ENCODE results near the gene TCP11. TPM values are rescaled to one million over a fixed set of nuclear protein-coding genes. Genes with fewer than 3 reads are reported as not detected.
"Not testable (repeated sequence)": the region's sequence is repeated elsewhere in the genome, so short reads cannot be mapped to it uniquely, and the experiment has no call there.

Gene TCP11
- total RNA-seq, 1 donor from 2014 or later: not detected

DNA sequence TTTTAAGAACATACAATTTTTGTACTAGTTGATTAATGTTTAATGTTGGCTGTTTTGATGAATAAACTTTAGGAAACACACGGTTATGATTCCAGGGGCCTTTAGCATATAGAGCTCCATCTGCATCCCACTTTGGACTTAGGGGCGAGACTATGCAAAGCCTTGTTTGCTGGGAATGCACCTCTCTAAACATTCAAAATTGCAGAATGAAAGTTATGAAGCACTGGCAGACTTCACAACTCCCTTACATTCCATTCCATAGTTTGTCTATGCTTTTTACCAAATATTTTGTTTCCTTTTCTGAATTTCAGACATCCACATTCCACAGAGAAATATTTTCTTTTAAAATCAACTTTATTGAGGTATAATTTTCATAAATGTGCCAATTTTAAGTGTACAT, 10.3 kb upstream of the TCP11 start:
- peaks cover 56% of the 10 kb centered on the region for H3K4me1 Mint-ChIP-seq (ENCODE audit: low read depth)
- peaks cover 3% of the 10 kb centered on the region for H3K36me3 Mint-ChIP-seq (ENCODE audit: low read depth)
- no peaks in the 10 kb centered on the region for H3K9me3 Mint-ChIP-seq
- H3K4me3 Mint-ChIP-seq: no peak overlapping the region
- DNase-seq (ENCODE audit: low spot score): no peak
- no peak overlapping the region for H3K27ac Mint-ChIP-seq
- intact Hi-C loops (cut with micrococcal nuclease): no loop called here
- H3K27me3 Mint-ChIP-seq (ENCODE audit: insufficient read depth): peaks cover 6% of the 10 kb centered on the region

DNA sequence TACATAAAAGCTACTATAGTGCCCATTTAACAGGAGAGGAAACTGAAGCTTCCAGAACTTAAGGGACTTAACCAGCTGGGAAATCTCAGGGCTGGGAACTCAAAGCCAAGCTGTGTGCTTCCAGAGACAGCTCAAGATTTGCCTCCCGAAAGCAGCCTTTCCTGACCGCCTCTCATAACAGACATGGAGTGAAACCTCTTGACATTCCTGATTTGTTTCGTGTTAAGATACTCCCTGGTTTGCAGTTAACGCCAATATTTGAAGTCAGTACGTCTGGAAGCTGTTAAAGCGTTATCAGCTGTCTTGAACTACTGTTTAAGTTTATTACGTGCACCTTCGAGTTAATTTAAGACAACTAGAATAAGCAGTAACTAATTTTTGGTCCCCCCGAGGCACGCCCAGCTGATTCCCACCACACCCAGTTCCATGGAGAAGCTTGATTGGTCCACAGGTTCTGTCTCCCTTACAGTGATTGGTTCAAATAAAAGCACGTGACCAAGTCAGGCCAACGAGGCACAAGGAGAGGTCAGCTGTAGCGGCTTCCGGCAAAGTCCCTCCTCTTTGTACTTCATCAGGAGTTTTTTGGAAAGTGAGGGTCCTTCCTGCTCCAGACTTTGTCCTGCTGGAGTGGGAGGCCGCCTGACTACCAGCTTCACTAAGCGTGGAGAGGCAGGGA, 8.9 kb upstream of the TCP11 start:
- H3K4me3 Mint-ChIP-seq: no peak overlapping the region
- DNase-seq (ENCODE audit: low spot score): no peak
- peaks cover 4% of the 10 kb centered on the region for H3K27me3 Mint-ChIP-seq (ENCODE audit: insufficient read depth)
- H3K27ac Mint-ChIP-seq: no peak overlapping the region
- intact Hi-C loops (cut with micrococcal nuclease): no loop called here
- peaks cover 3% of the 10 kb centered on the region for H3K36me3 Mint-ChIP-seq (ENCODE audit: low read depth)
- peaks cover 53% of the 10 kb centered on the region for H3K4me1 Mint-ChIP-seq (ENCODE audit: low read depth)
- no peaks in the 10 kb centered on the region for H3K9me3 Mint-ChIP-seq

DNA sequence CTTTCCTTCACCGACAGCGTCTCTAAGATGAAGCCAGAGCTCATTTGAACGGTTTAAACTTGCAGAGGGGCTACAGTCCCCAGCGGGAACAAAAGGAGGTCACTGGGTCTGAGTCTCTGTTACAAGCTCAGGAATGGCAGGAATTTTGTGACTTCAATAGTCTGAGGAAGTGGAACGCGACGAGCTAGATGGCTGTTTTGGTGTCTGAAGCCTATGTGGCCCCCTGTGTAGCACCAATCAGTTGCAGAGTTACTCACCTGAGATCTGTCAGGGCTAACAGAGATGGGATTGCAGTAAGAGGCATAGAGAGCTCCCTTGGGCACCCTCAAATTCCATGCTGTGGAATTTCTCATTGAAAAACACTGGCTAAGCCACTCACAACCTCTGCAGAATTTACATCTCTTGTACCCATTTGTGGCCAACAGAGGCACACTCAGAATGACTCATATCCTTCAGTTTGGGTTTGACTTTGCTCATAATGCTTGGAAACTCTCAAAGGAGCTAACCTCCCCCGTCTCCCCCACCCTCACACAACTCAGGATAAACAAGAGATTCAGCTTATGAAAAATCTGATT, 7.1 kb upstream of the TCP11 start:
- peak; percentile 42 for DNase-seq (ENCODE audit: low spot score)
- intact Hi-C loops (cut with micrococcal nuclease): loop anchor here (1.0 kb wide), 2 partner anchors 8 to 17 kb away; no protein-coding TSS in a partner anchor
- Mint-ChIP-seq H3K27me3 (ENCODE audit: insufficient read depth) (peaks cover 4% of the 10 kb centered on the region), H3K36me3 (ENCODE audit: low read depth) (no peaks in the 10 kb centered on the region), H3K27ac (peak overlapping the region; percentile 63), H3K9me3 (no peaks in the 10 kb centered on the region), H3K4me1 (ENCODE audit: low read depth) (peaks cover 44% of the 10 kb centered on the region), H3K4me3 (peak overlapping the region; percentile 15)

- no peaks in the 10 kb centered on the region for H3K9me3 Mint-ChIP-seq
- no peak overlapping the region for H3K27ac Mint-ChIP-seq
- intact Hi-C loops (cut with micrococcal nuclease): no loop called here
- no peak overlapping the region for H3K4me3 Mint-ChIP-seq
- H3K4me1 Mint-ChIP-seq (ENCODE audit: low read depth): peaks cover 52% of the 10 kb centered on the region
- no peak for DNase-seq (ENCODE audit: low spot score)
- H3K36me3 Mint-ChIP-seq (ENCODE audit: low read depth): no peaks in the 10 kb centered on the region
- H3K27me3 Mint-ChIP-seq (ENCODE audit: insufficient read depth): peaks cover 6% of the 10 kb centered on the region
These were observed 6.3 kb upstream of the TCP11 start for GRCh38 chr6:35147486-35147885.

DNA sequence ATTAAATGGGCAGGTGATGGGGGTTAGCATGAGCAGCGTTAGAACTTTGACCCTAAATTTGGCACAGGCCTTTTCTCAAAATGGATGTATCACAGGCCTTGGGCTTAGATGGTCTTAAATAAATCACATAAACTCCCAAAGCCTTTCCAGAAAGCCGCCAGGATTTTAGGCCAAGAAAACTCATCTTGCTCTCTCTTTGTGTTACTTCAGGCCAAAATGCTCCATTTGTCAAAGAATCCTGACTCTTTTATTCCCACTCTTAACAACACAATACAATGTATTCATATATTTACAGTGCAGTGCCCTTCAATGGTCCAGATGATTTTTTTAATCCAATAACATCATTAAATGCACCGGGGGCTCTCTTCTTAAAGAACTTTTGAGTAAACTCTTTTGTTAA, 5.9 kb upstream of the TCP11 start:
- H3K27ac Mint-ChIP-seq: no peak overlapping the region
- intact Hi-C loops (cut with micrococcal nuclease): no loop called here
- H3K27me3 Mint-ChIP-seq (ENCODE audit: insufficient read depth): peaks cover 6% of the 10 kb centered on the region
- no peaks in the 10 kb centered on the region for H3K36me3 Mint-ChIP-seq (ENCODE audit: low read depth)
- DNase-seq (ENCODE audit: low spot score): no peak
- H3K4me3 Mint-ChIP-seq: no peak overlapping the region
- no peaks in the 10 kb centered on the region for H3K9me3 Mint-ChIP-seq
- peaks cover 51% of the 10 kb centered on the region for H3K4me1 Mint-ChIP-seq (ENCODE audit: low read depth)

DNA sequence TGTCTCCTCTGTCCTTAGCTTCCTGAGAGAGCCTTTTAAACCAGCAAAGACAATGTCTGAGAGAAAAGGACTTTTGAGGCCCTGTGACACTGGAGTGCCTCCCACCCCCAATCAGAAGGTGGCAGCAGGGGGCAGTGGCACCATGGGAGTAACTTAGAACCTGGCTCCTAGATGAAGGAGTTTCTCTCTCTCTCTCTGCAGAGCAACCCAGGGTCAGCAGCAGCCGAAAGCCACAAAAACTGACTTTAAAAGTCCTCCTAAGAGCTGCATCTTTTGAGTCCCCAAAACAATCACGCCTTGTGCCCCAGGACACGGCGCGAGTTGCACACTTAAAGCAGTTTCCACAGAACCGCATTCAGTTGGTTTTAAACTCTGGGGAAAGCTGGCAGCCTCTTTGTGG, 5.3 kb upstream of the TCP11 start:
- peaks cover 5% of the 10 kb centered on the region for H3K27me3 Mint-ChIP-seq (ENCODE audit: insufficient read depth)
- H3K9me3 Mint-ChIP-seq: no peaks in the 10 kb centered on the region
- H3K4me3 Mint-ChIP-seq: no peak overlapping the region
- H3K4me1 Mint-ChIP-seq (ENCODE audit: low read depth): peaks cover 48% of the 10 kb centered on the region
- intact Hi-C loops (cut with micrococcal nuclease): loop anchor here (1.0 kb wide), 2 partner anchors 59 to 95 kb away; no protein-coding TSS in a partner anchor
- DNase-seq (ENCODE audit: low spot score): no peak
- H3K36me3 Mint-ChIP-seq (ENCODE audit: low read depth): no peaks in the 10 kb centered on the region
- H3K27ac Mint-ChIP-seq: no peak overlapping the region

DNA sequence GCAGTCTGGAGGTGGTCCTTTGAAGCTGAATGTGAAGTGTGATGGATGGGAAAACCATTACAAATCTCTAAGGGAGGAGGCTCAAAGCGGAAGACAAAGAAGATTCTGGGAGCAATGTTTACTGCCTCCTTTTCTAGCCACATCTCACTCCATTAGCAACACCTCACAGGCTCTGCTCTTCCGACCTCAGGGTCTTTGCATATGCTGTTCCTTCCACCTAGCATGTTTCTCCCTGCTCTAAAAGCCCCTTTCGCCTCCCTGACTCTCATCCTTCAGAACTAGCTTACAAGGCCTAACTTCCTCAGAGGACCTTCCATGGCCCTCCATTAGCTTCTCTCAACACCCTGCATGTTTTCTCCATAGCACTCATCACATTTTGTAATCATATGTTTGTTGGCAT, 4.6 kb upstream of the TCP11 start:
- H3K27ac Mint-ChIP-seq: no peak overlapping the region
- no peak for DNase-seq (ENCODE audit: low spot score)
- intact Hi-C loops (cut with micrococcal nuclease): loop anchor here (1.0 kb wide), 2 partner anchors 60 to 96 kb away; no protein-coding TSS in a partner anchor
- no peak overlapping the region for H3K4me3 Mint-ChIP-seq
- no peaks in the 10 kb centered on the region for H3K9me3 Mint-ChIP-seq
- H3K4me1 Mint-ChIP-seq (ENCODE audit: low read depth): peaks cover 49% of the 10 kb centered on the region
- peaks cover 7% of the 10 kb centered on the region for H3K27me3 Mint-ChIP-seq (ENCODE audit: insufficient read depth)
- H3K36me3 Mint-ChIP-seq (ENCODE audit: low read depth): no peaks in the 10 kb centered on the region

DNA sequence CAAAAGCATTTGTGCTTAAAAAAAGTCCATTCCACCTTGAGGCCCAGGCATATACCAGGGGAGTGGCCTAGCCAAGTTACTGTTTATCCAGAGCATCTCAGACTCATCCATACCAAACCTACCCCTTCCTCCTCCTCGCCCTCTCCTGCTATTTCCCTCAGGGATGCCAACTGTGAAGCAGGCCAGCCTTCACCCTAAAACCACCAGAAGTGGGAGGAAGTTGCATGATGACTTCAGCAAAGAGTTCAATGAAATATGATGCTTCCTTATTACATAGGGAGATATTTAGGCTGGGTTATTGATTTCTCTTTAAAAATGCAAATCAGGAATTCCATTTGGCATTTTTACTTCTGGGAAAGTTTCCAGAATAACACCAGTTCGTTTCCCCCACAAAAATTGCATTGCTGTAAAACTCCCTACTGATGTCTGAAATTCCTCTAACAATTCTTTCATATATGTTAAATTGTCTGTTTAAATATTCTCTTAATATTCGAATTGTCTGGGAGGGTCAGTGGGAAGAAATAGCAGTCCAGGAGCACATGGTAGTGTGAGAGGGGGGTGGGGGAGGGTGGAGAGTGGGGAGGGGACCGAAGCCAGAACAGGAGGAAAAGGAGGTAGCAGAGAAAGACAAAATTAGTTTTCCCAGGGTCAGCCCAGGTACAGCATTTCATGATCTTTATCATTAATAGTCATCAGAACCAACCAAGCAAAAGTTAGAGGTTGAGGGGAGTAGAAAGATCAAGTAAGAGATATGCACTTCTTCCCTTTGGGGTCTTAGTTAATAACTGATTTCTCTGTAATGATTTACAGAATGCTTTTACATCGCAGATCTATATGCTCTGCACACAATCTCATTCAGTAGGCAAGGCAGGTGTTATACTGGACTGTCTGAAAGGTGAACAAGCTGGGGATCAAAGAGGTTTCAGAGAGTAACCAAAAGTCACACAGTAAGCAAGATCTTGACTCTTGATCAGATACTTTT, 1.7 kb upstream of the TCP11 start:
- Mint-ChIP-seq H3K4me3 (peak overlapping the region; percentile 43), H3K9me3 (no peaks in the 10 kb centered on the region), H3K4me1 (ENCODE audit: low read depth) (peaks cover 42% of the 10 kb centered on the region), H3K27ac (no peak overlapping the region), H3K36me3 (ENCODE audit: low read depth) (peaks cover 2% of the 10 kb centered on the region), H3K27me3 (ENCODE audit: insufficient read depth) (peaks cover 19% of the 10 kb centered on the region)
- intact Hi-C loops (cut with micrococcal nuclease): loop anchor here (5.0 kb wide), 1 partner anchor 351 kb away; the partner anchor contains the start of gene BLTP3A
- no peak for DNase-seq (ENCODE audit: low spot score)

DNA sequence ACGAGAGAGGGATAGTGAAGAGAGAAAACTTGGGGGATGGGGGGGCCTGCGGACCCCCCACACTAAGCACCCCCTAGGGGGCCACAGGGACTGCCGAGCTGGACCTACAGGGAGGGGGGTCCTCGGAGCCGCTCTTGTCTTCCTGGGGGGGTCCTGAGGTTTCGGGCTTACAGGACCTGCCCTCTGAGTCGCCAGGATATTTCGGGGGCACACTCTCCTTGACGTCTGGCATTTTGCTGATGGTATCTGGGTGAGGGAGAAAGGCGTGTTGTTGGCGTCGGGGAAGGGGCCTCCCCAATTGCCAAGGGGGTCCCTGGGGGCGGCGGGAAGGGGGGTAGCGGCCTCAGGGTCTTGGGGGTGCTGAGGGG, 516 bp downstream of the TCP11 start:
- intact Hi-C loops (cut with micrococcal nuclease): loop anchor here (1.0 to 5.0 kb wide), 7 partner anchors 8 to 680 kb away; partner anchors contain the start of genes ANKS1A, BLTP3A and TAF11
- H3K27ac Mint-ChIP-seq: peak overlapping the region; percentile 68
- H3K4me1 Mint-ChIP-seq (ENCODE audit: low read depth): peaks cover 26% of the 10 kb centered on the region
- H3K27me3 Mint-ChIP-seq (ENCODE audit: insufficient read depth): peaks cover 21% of the 10 kb centered on the region
- peak overlapping the region; percentile 65 for H3K4me3 Mint-ChIP-seq
- peaks cover 2% of the 10 kb centered on the region for H3K36me3 Mint-ChIP-seq (ENCODE audit: low read depth)
- DNase-seq (ENCODE audit: low spot score): no peak
- no peaks in the 10 kb centered on the region for H3K9me3 Mint-ChIP-seq

DNA sequence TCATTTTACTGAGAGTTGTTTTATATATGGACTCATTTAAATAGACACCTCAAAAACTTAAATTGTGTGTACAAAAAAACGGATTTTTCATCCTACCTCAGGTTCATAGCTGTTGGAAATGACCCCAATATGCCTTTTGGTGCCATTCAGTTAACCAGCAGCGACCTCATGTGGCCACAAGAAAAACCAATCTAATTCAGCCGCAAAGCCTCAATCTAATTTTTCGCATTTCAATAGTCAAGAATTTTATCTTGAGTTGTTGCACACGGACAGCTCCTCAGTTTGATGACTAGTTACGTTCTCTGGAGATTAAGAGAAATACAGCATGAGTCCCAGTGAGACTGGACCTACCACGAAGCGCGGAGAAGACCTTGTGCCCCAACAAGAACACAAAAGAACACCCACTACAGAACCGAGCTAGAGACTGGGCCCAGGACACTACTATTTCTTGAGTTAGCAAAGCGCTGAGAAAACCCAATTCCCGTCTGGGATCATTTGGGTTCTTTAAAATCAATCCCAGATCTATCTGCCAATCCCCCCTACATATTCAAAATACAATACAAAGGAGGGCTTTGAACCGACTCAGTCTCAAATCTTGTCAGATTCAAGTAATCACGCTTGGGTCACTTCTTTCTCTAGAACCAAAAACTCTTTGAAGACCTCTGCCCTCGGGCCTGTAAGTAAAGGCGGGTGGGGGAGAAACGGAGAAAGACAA, 1.1 kb downstream of the TCP11 start:
- H3K4me1 Mint-ChIP-seq (ENCODE audit: low read depth): peaks cover 26% of the 10 kb centered on the region
- peak overlapping the region; percentile 68 for H3K27ac Mint-ChIP-seq
- H3K4me3 Mint-ChIP-seq: peak overlapping the region; percentile 65
- intact Hi-C loops (cut with micrococcal nuclease): loop anchor here (1.0 to 5.0 kb wide), 7 partner anchors 8 to 680 kb away; partner anchors contain the start of genes ANKS1A, BLTP3A and TAF11
- peak; percentile 21 for DNase-seq (ENCODE audit: low spot score)
- H3K9me3 Mint-ChIP-seq: no peaks in the 10 kb centered on the region
- peaks cover 21% of the 10 kb centered on the region for H3K27me3 Mint-ChIP-seq (ENCODE audit: insufficient read depth)
- peaks cover 2% of the 10 kb centered on the region for H3K36me3 Mint-ChIP-seq (ENCODE audit: low read depth)

- H3K27me3 Mint-ChIP-seq (ENCODE audit: insufficient read depth): peaks cover 21% of the 10 kb centered on the region
- H3K27ac Mint-ChIP-seq: no peak overlapping the region
- no peak overlapping the region for H3K4me3 Mint-ChIP-seq
- DNase-seq (ENCODE audit: low spot score): no peak
- no peaks in the 10 kb centered on the region for H3K9me3 Mint-ChIP-seq
- H3K36me3 Mint-ChIP-seq (ENCODE audit: low read depth): peaks cover 2% of the 10 kb centered on the region
- intact Hi-C loops (cut with micrococcal nuclease): no loop called here
- peaks cover 26% of the 10 kb centered on the region for H3K4me1 Mint-ChIP-seq (ENCODE audit: low read depth)
These were observed 1.7 kb downstream of the TCP11 start for GRCh38 chr6:35139470-35139869.

GRCh38 chr6:35138191-35138590, 2.9 kb downstream of the TCP11 start:
- H3K27ac Mint-ChIP-seq; H3K4me3 Mint-ChIP-seq; H3K9me3 Mint-ChIP-seq; DNase-seq (ENCODE audit: low spot score); intact Hi-C loops (cut with micrococcal nuclease); H3K36me3 Mint-ChIP-seq (ENCODE audit: low read depth): not testable (repeated sequence)
- peaks cover 21% of the 10 kb centered on the region for H3K4me1 Mint-ChIP-seq (ENCODE audit: low read depth)
- H3K27me3 Mint-ChIP-seq (ENCODE audit: insufficient read depth): peaks cover 21% of the 10 kb centered on the region
